H1 (cell line): ENCODE results near the gene PPP3R2. TPM values are rescaled to one million over a fixed set of nuclear protein-coding genes. Genes with fewer than 3 reads are reported as not detected.

Experiments
- CTCF ChIA-PET: fragments of 300-600 bp; sonication (Branson Sonifier 250); formaldehyde crosslinking; loops from one replicate; lab custom pipeline; 2021; ENCODE audit not compliant: partially characterized antibody; lab: Charles Lee
- POLR2A ChIA-PET: fragments of 300-600 bp; sonication (Branson Sonifier 250); formaldehyde crosslinking; loops from one replicate; lab custom pipeline; 2021; ENCODE audit warnings: inconsistent platforms; ENCODE audit not compliant: partially characterized antibody; lab: Charles Lee
- DNase-seq, 2 experiments: peaks; one replicate each; pipeline versions ENCODE4 v3.0.0 to v3.0.0-alpha.2; 2010 to 2022; ENCODE audit warnings: low spot score in 2 of 2, low read depth in 1 of 2, mixed read lengths in 1 of 2
- FAIRE-seq: peaks from 2 replicates; lab custom pipeline; 2011; peaks lifted over from hg19 to GRCh38; lab: Jason Lieb, UNC
- H2AFZ ChIP-seq: 2 replicates; pipeline ENCODE4 v1.8.1; 2012; ENCODE audit warnings: low read length, inconsistent platforms
- H2AK5ac ChIP-seq: 2 replicates; pipeline ENCODE4 v1.6.1; 2013; ENCODE audit warnings: low read depth, low read length
- H2BK120ac ChIP-seq: replicated peaks from 2 replicates; pipeline ENCODE3; 2013; ENCODE audit warnings: low read depth, low read length, inconsistent platforms
- H2BK12ac ChIP-seq: 2 replicates; pipeline ENCODE4 v1.6.1; 2013; ENCODE audit warnings: low read depth, low read length
- H2BK15ac ChIP-seq: 2 replicates; pipeline ENCODE4 v1.6.1; 2013; ENCODE audit warnings: low read length
- H2BK20ac ChIP-seq: 2 replicates; pipeline ENCODE4 v1.6.1; 2013; ENCODE audit warnings: low read length
- H2BK5ac ChIP-seq: 2 replicates; pipeline ENCODE4 v1.6.1; 2013; ENCODE audit warnings: low read depth, low read length
- H3K14ac ChIP-seq: 2 replicates; pipeline ENCODE4 v1.6.1; 2013; ENCODE audit warnings: inconsistent platforms; ENCODE audit not compliant: insufficient read length
- H3K18ac ChIP-seq: 2 replicates; pipeline ENCODE4 v1.6.1; 2013; ENCODE audit warnings: low read length; ENCODE audit errors: extremely low read depth
- H3K23ac ChIP-seq: 2 replicates; pipeline ENCODE4 v1.6.1; 2013; ENCODE audit warnings: inconsistent platforms; ENCODE audit not compliant: insufficient read length
- H3K23me2 ChIP-seq: 2 replicates; pipeline ENCODE4 v1.6.1; 2013; ENCODE audit warnings: low read depth, low read length
- H3K27ac ChIP-seq: 2 replicates; pipeline ENCODE4 v1.6.1; 2011; ENCODE audit warnings: low read depth, low read length, inconsistent platforms
- H3K27me3 ChIP-seq, 4 experiments: replicated peaks in 1 of 4; 1 replicate in 1 of 4; 2 replicates in 3 of 4; pipeline versions ENCODE4 v1.6.1 to v1.8.1; 2011 to 2013; ENCODE audit warnings: low read length in 3 of 4, mild to moderate bottlenecking in 3 of 4, inconsistent platforms in 2 of 4, mixed read lengths in 2 of 4, moderate library complexity in 1 of 4; ENCODE audit not compliant: control insufficient read depth in 3 of 4, insufficient read depth in 3 of 4; ENCODE audit errors: extremely low read depth in 1 of 4
- H3K36me3 ChIP-seq, 4 experiments: 2 replicates each; pipeline versions ENCODE4 v1.6.1 to v1.8.1; 2011 to 2013; ENCODE audit warnings: mild to moderate bottlenecking in 4 of 4, low read length in 3 of 4, moderate library complexity in 2 of 4, control low read depth in 1 of 4, inconsistent platforms in 1 of 4; ENCODE audit not compliant: insufficient read depth in 4 of 4, control insufficient read depth in 2 of 4
- H3K4ac ChIP-seq: replicated peaks from 2 replicates; pipeline ENCODE3; 2013; ENCODE audit warnings: low read length, low read depth, mixed read lengths, inconsistent platforms; ENCODE audit not compliant: insufficient read length
- H3K4me1 ChIP-seq, 4 experiments: replicated peaks in 1 of 4; 1 replicate in 1 of 4; 2 replicates in 3 of 4; pipeline versions ENCODE4 v1.6.1 to v1.8.1; 2011 to 2013; ENCODE audit warnings: low read length in 3 of 4, inconsistent platforms in 2 of 4, mixed read lengths in 1 of 4; ENCODE audit not compliant: insufficient read depth in 4 of 4, control insufficient read depth in 3 of 4
- H3K4me2 ChIP-seq, 2 experiments: 2 replicates each; pipeline versions ENCODE4 v1.6.1 to v1.8.1; 2011 to 2013; ENCODE audit warnings: low read depth in 2 of 2, low read length in 2 of 2, control low read depth in 1 of 2, inconsistent platforms in 1 of 2, mild to moderate bottlenecking in 1 of 2; ENCODE audit not compliant: insufficient read depth in 1 of 2
- H3K4me3 ChIP-seq, 4 experiments: fragments of 200-600, 300-600 bp in 1 of 4; sonication (generic), shearing (Covaris generic), sonication (Bioruptor Twin) in 1 of 4; 2 replicates each; pipeline versions ENCODE4 v1.5.1 to v1.8.1; 2011 to 2016; ENCODE audit warnings: low read length in 4 of 4, low read depth in 3 of 4, control low read depth in 2 of 4, inconsistent platforms in 2 of 4, mild to moderate bottlenecking in 2 of 4, mixed read lengths in 1 of 4, moderate library complexity in 1 of 4; ENCODE audit not compliant: insufficient read depth in 2 of 4; ENCODE audit errors: extremely low read depth in 1 of 4
- H3K56ac ChIP-seq: replicated peaks from 2 replicates; pipeline ENCODE3; 2013; ENCODE audit warnings: low read depth, mild to moderate bottlenecking, mixed read lengths, low read length, inconsistent platforms; ENCODE audit not compliant: insufficient read length
- H3K79me1 ChIP-seq: 2 replicates; pipeline ENCODE4 v1.6.1; 2013; ENCODE audit warnings: low read depth, low read length, control low read depth
- H3K79me2 ChIP-seq, 2 experiments: 2 replicates each; pipeline versions ENCODE4 v1.6.1 to v1.8.1; 2012 to 2013; ENCODE audit warnings: low read length in 2 of 2, mild to moderate bottlenecking in 2 of 2, inconsistent platforms in 1 of 2; ENCODE audit not compliant: insufficient read depth in 2 of 2, control insufficient read depth in 1 of 2
- H3K9ac ChIP-seq, 4 experiments: replicated peaks in 1 of 4; 1 replicate in 1 of 4; 2 replicates in 3 of 4; pipeline versions ENCODE4 v1.6.1 to v1.8.1; 2011 to 2013; ENCODE audit warnings: low read depth in 3 of 4, low read length in 3 of 4, control low read depth in 2 of 4, mild to moderate bottlenecking in 2 of 4, moderate library complexity in 2 of 4, inconsistent platforms in 1 of 4; ENCODE audit errors: extremely low read depth in 1 of 4
- H3K9me3 ChIP-seq, 2 experiments: 2 replicates each; pipeline versions ENCODE4 v1.6.1 to v1.8.1; 2012 to 2013; ENCODE audit warnings: mild to moderate bottlenecking in 2 of 2, moderate library complexity in 2 of 2, control low read depth in 1 of 2, inconsistent platforms in 1 of 2, low read depth in 1 of 2, low read length in 1 of 2, mixed read lengths in 1 of 2; ENCODE audit not compliant: insufficient read depth in 2 of 2
- H4K20me1 ChIP-seq, 2 experiments: replicated peaks in 1 of 2; 2 replicates each; pipeline versions ENCODE3 to v1.8.1; 2011 to 2013; ENCODE audit warnings: inconsistent platforms in 2 of 2, low read length in 2 of 2, mild to moderate bottlenecking in 1 of 2; ENCODE audit not compliant: insufficient read depth in 2 of 2, control insufficient read depth in 1 of 2
- H4K5ac ChIP-seq: 2 replicates; pipeline ENCODE4 v1.6.1; 2013; ENCODE audit warnings: low read length, low read depth, mixed read lengths, inconsistent platforms; ENCODE audit not compliant: insufficient read length
- H4K8ac ChIP-seq: 2 replicates; pipeline ENCODE4 v1.8.0; 2013; ENCODE audit warnings: mild to moderate bottlenecking, moderate library complexity, low read length, inconsistent platforms; ENCODE audit not compliant: insufficient read depth; ENCODE audit errors: extremely low read depth
- H4K91ac ChIP-seq: replicated peaks from 2 replicates; pipeline ENCODE3; 2013; ENCODE audit warnings: low read length, mixed read lengths, inconsistent platforms; ENCODE audit not compliant: insufficient read length
- CTCF ChIP-seq, 3 experiments: IDR thresholded peaks; 1 replicate in 2 of 3; 2 replicates in 1 of 3; pipeline versions ENCODE4 v1.5.1 to v1.6.1; 2011; ENCODE audit warnings: low read length in 3 of 3, mild to moderate bottlenecking in 3 of 3, inconsistent platforms in 2 of 3, low read depth in 1 of 3, moderate library complexity in 1 of 3; ENCODE audit not compliant: insufficient read depth in 1 of 3; ENCODE audit errors: control extremely low read depth in 1 of 3
- HDAC6 ChIP-seq: IDR thresholded peaks from one replicate; pipeline ENCODE4 v1.7.1; 2012; ENCODE audit warnings: low read depth, mild to moderate bottlenecking, inconsistent platforms, low read length, moderate library complexity
- WGBS, 2 experiments: shearing (Covaris generic) in 1 of 2; methylation state at CpG; one replicate each; pipeline versions ENCODE4 v1.1.6 to v1.1.7; 2013 to 2015; ENCODE audit warnings: low lambda C conversion rate in 2 of 2, mixed read lengths in 2 of 2, inconsistent platforms in 1 of 2, low coverage in 1 of 2, missing lambda C conversion rate in 1 of 2; ENCODE audit not compliant: insufficient replicate concordance in 2 of 2, insufficient coverage in 1 of 2, insufficient read length in 1 of 2; ENCODE audit errors: extremely low coverage in 1 of 2, missing lambda C conversion rate in 1 of 2; 5-methylcytosine and 5-hydroxymethylcytosine counted together
- polyA plus RNA-seq, 7 experiments: library from polyadenylated mRNA; depleted of rRNA in 3 of 7; stranded (reverse) in 5 of 7; unstranded in 2 of 7; fragments of >200 nt in 5 of 7; fragments of 200-250 nt in 2 of 7; gene quantifications; 1 replicate in 5 of 7; 2 replicates in 1 of 7; 4 replicates in 1 of 7; pipeline versions ENCODE4 v1.2.1 to v1.2.3, GENCODE V29; 2011 to 2013; ENCODE audit warnings: missing spikeins in 2 of 7, mixed read lengths in 2 of 7
- total RNA-seq: library from RNA; stranded (reverse); fragmentation: NEBNext Ultra II Directional; extraction: Animal tissue kit (Norgen Biotek cat#: 25700); gene quantifications from 2 replicates; pipeline ENCODE4 v1.2.1, GENCODE V29; 2021

PPP3R2 gene
- total and polyA plus RNA-seq, 2 of the 8 experiments (the other 6 are each of a cell fraction or from before 2014, with no cell fraction given), result not detected

GRCh38 chr9:101635473-101635872 is 40.7 kb upstream of the PPP3R2 start:
- no peak overlapping the region for H3K4ac ChIP-seq
- H3K9ac ChIP-seq, result no peak overlapping the region
- H3K14ac ChIP-seq, result no peak overlapping the region
- FAIRE-seq (no peak), DNase-seq (no peak)
- H2AFZ ChIP-seq, result no peak overlapping the region
- H3K9me3 ChIP-seq, result no peaks in the 10 kb centered on the region
- POLR2A ChIA-PET, result no interaction called here
- H4K5ac ChIP-seq, result no peak overlapping the region
- no peak overlapping the region for H3K23ac ChIP-seq
- H3K4me3 ChIP-seq, result no peak overlapping the region
- no peaks in the 10 kb centered on the region for H3K27me3 ChIP-seq
- no peak overlapping the region for H2BK12ac ChIP-seq
- no peak overlapping the region for H3K27ac ChIP-seq
- no peak overlapping the region for H2BK120ac ChIP-seq
- no peak overlapping the region for H3K56ac ChIP-seq
- CTCF ChIA-PET, result interaction anchor here (1.1 to 1.2 kb wide), 2 partner anchors 15 to 32 kb away, joined by 4 to 5 read pairs; no protein-coding TSS in a partner anchor
- H4K20me1 ChIP-seq, result no peaks in the 10 kb centered on the region
- no peaks in the 10 kb centered on the region for H3K4me1 ChIP-seq
- H2BK15ac ChIP-seq, result no peak overlapping the region
- no peaks in the 10 kb centered on the region for H3K23me2 ChIP-seq
- no peak overlapping the region for H4K91ac ChIP-seq
- WGBS, 2 experiments, result 94% methylated on average over 1 of the region's 1 CpG; no CpG with 5 or more reads in 1 of the 2 experiments
- H3K18ac ChIP-seq, result no peak overlapping the region
- H2BK5ac ChIP-seq, result no peak overlapping the region
- no peak overlapping the region for H3K4me2 ChIP-seq
- H4K8ac ChIP-seq, result no peak overlapping the region
- H3K79me2 ChIP-seq, result no peaks in the 10 kb centered on the region
- no peaks in the 10 kb centered on the region for H3K36me3 ChIP-seq
- H2BK20ac ChIP-seq, result no peak overlapping the region
- H3K79me1 ChIP-seq, result no peaks in the 10 kb centered on the region
- no peak overlapping the region for H2AK5ac ChIP-seq
- TF ChIP-seq HDAC6 (no peak), CTCF (IDR thresholded peaks at IDR 0.05; ENCODE audit: control extremely low read depth in 1 of 3, insufficient read depth in 1 of 3, low read depth in 1 of 3, low read length in 3 of 3) (peak in 1 of 3 experiments; percentile 3; a peak in 1 of 4 replicates)
